ENCODE data around the gene FBXO48.

- TF ChIP-seq CTCF (IDR thresholded peaks at IDR 0.05) (no peak), POLR2A (IDR thresholded peaks at IDR 0.05) (no peak)
Observed at GRCh38 chr2:68506170-68506569, 39.1 kb upstream of the FBXO48 start.
